AG04449 (cell line): ENCODE measurements around the gene SYMPK.

Experiments
- CTCF ChIA-PET: fragments of 350-600 bp; formaldehyde crosslinking; extraction: SDS; loops from one replicate; lab custom pipeline; 2021; ENCODE audit warnings: antibody characterized with exemption; lab: Yijun Ruan, JAX
- POLR2A ChIA-PET: fragments of 400-600, 350-600 bp; formaldehyde crosslinking; extraction: SDS; loops from one replicate; lab custom pipeline; 2020; ENCODE audit warnings: antibody characterized with exemption, inconsistent platforms; lab: Yijun Ruan, JAX
- DNase-seq: peaks from one replicate; pipeline ENCODE4 v3.0.0-alpha.2; 2010; ENCODE audit warnings: low read depth, low spot score
- H3K4me3 ChIP-seq: 2 replicates; pipeline ENCODE4 v1.5.1; 2011; ENCODE audit warnings: low read depth, mild to moderate bottlenecking, control low read depth, low read length
- TF ChIP-seq, protein P1 (sequence below): IDR thresholded peaks from one replicate; pipeline ENCODE4 v1.5.1; 2011; ENCODE audit warnings: mild to moderate bottlenecking, moderate library complexity, low read length, control low read depth, inconsistent platforms; ENCODE audit not compliant: insufficient read depth; ENCODE audit errors: missing control alignments

Gene SYMPK

DNA sequence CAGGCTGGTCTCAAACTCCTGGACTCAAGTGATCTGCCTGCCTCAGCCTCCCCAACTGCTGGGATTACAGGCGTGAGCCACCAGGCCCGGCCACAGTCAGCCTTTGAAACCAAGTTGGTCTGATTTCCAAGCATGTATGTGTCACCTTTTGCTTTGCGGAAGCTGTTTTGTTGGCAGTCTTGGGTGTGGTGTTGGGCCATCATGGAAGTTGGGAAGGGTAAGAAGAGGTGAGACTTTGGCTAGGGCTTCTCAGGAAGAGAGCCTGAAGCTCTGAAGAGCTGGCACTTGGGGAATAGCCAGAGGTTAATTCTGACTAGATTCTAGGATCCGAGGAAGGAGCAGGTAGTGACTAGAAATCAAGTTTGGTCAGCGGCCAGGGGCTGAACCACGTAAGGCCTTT, 50.6 kb downstream of the SYMPK start:
- CTCF ChIA-PET = interaction anchor here (1.3 to 10.8 kb wide), 6 partner anchors 9 to 71 kb away, joined by 3 to 231 read pairs (median 17); partner anchors contain the start of genes IRF2BP1 and SIX5
- H3K4me3 ChIP-seq = no peak overlapping the region
- POLR2A ChIA-PET = no interaction called here
- TF ChIP-seq, protein P1, sequence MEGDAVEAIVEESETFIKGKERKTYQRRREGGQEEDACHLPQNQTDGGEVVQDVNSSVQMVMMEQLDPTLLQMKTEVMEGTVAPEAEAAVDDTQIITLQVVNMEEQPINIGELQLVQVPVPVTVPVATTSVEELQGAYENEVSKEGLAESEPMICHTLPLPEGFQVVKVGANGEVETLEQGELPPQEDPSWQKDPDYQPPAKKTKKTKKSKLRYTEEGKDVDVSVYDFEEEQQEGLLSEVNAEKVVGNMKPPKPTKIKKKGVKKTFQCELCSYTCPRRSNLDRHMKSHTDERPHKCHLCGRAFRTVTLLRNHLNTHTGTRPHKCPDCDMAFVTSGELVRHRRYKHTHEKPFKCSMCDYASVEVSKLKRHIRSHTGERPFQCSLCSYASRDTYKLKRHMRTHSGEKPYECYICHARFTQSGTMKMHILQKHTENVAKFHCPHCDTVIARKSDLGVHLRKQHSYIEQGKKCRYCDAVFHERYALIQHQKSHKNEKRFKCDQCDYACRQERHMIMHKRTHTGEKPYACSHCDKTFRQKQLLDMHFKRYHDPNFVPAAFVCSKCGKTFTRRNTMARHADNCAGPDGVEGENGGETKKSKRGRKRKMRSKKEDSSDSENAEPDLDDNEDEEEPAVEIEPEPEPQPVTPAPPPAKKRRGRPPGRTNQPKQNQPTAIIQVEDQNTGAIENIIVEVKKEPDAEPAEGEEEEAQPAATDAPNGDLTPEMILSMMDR = no peak
- no peak for DNase-seq

- DNase-seq = peak; percentile 23
- no peak overlapping the region; the same call in 1 of the 2 replicates for H3K4me3 ChIP-seq
- ChIA-PET CTCF (interaction anchor here (1.0 to 11.8 kb wide), 3 partner anchors 8 to 40 kb away, joined by 3 to 123 read pairs (median 42); partner anchors contain the start of gene SIX5), POLR2A (interaction anchor here (0.6 kb wide), 1 partner anchor 27 kb away, joined by 4 read pairs; the partner anchor contains the start of gene DMPK)
- TF ChIP-seq, protein P1 = no peak
Measured at GRCh38 chr19:45809643-45810159, 53.2 kb downstream of the SYMPK start.

GRCh38 chr19:45805719-45806118, 57.2 kb downstream of the SYMPK start:
- ChIA-PET CTCF (interaction anchor here (3.6 to 11.8 kb wide), 2 partner anchors 12 to 36 kb away, joined by 13 to 123 read pairs; partner anchors contain the start of gene SIX5), POLR2A (interaction anchor here (0.6 to 1.4 kb wide), 2 partner anchors 23 to 35 kb away, joined by 3 to 5 read pairs; partner anchors contain the start of gene DMPK)
- H3K4me3 ChIP-seq = no peak overlapping the region
- no peak for DNase-seq
- TF ChIP-seq, protein P1 = no peak

- DNase-seq = no peak
- TF ChIP-seq, protein P1 = no peak
- POLR2A ChIA-PET = no interaction called here
- CTCF ChIA-PET = interaction anchor here (3.6 to 11.8 kb wide), 2 partner anchors 13 to 35 kb away, joined by 13 to 123 read pairs; partner anchors contain the start of gene SIX5
- no peak overlapping the region for H3K4me3 ChIP-seq
Measured at GRCh38 chr19:45804959-45805230, 58.1 kb downstream of the SYMPK start.

DNA sequence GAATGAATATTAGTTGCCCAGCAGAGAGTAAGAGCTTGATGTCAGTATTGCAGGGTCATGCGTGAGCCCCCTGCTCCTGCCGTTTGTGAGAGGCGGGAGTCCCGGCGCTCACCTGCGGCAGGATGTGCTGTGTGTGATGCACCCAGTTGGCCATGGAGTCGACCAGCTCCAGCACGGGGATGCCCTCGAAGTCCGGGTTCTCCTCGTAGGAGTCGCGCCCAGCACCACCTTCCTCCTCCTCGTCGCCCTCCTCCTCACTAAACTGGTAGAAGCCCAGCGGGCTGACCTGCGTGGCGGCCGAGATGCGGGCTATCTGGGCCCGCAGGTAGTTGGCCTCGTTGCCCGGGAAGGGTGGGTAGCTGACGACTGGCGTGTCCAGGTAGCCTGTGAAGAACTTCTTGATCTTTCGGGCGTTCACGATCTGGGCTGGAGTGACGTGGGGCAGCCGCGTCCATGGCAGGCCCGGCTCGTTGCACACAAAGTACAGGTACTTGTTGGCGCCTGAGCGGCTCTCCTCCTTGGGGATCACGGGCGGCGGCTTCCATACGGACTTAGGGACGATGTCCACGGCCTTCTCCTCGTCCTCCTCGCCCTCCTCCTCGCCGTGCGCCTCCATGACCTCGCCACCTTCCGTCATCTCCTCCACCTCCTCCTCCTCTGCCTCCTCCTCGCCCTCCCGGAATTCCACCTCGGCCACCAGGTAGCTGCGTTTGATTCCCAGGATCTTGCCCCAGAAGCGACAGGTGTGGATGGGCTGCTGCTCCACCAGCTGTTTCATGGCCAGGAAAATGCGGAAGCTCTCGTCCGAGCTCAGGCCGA, 58.6 kb downstream of the SYMPK start:
- ChIA-PET POLR2A (no interaction called here), CTCF (interaction anchor here (3.6 to 11.8 kb wide), 2 partner anchors 14 to 35 kb away, joined by 13 to 123 read pairs; partner anchors contain the start of gene SIX5)
- TF ChIP-seq, protein P1 = no peak
- H3K4me3 ChIP-seq = no peak overlapping the region
- DNase-seq = no peak

- DNase-seq = no peak
- ChIA-PET CTCF (interaction anchor here (0.6 to 11.8 kb wide), 7 partner anchors 8 to 292 kb away, joined by 3 to 170 read pairs (median 38); partner anchors contain the start of genes DMPK, QPCTL and SIX5), POLR2A (no interaction called here)
- TF ChIP-seq, protein P1 = no peak
- no peak overlapping the region for H3K4me3 ChIP-seq
Measured at GRCh38 chr19:45801603-45802175, 61.3 kb downstream of the SYMPK start.
